ENCODE results near the gene DIAPH2. TPM values are rescaled to one million over a fixed set of nuclear protein-coding genes. Genes with fewer than 3 reads are reported as not detected.

DIAPH2 gene
- total RNA-seq, 2 donors from 2014 or later = 11.6 to 12.7 TPM

GRCh38 chrX:97517763-97518162 lies 833.1 kb downstream of the DIAPH2 start:
- no peak for TF ChIP-seq CTCF (IDR thresholded peaks at IDR 0.05)
- Histone ChIP-seq H3K36me3 (no peaks in the 10 kb centered on the region), H3K4me1 (no peaks in the 10 kb centered on the region), H3K4me3 (no peak overlapping the region), H3K9me3 (no peaks in the 10 kb centered on the region), H3K27ac (no peak overlapping the region), H3K27me3 (no peaks in the 10 kb centered on the region)
- no peak for DNase-seq (ENCODE audit: low spot score)

- no peaks in the 10 kb centered on the region for H3K4me1 ChIP-seq
- no peaks in the 10 kb centered on the region for H3K27me3 ChIP-seq
- H3K27ac ChIP-seq = no peak overlapping the region
- no peak for DNase-seq (ENCODE audit: low spot score)
- H3K4me3 ChIP-seq = no peak overlapping the region
- H3K36me3 ChIP-seq = no peaks in the 10 kb centered on the region
- no peaks in the 10 kb centered on the region for H3K9me3 ChIP-seq
- no peak for TF ChIP-seq CTCF (IDR thresholded peaks at IDR 0.05)
Observed at GRCh38 chrX:97522307-97522706, 837.7 kb downstream of the DIAPH2 start.

- DNase-seq (ENCODE audit: low spot score) = no peak
- Histone ChIP-seq H3K4me3 (no peak overlapping the region), H3K4me1 (no peaks in the 10 kb centered on the region), H3K36me3 (no peaks in the 10 kb centered on the region), H3K27me3 (no peaks in the 10 kb centered on the region), H3K27ac (no peak overlapping the region), H3K9me3 (no peaks in the 10 kb centered on the region)
- TF ChIP-seq CTCF (IDR thresholded peaks at IDR 0.05) = no peak
Observed at GRCh38 chrX:97524340-97524739, 839.7 kb downstream of the DIAPH2 start.

GRCh38 chrX:97524997-97525396 lies 840.4 kb downstream of the DIAPH2 start:
- TF ChIP-seq CTCF (IDR thresholded peaks at IDR 0.05) = no peak
- no peaks in the 10 kb centered on the region for H3K27me3 ChIP-seq

GRCh38 chrX:97525981-97526380 lies 841.3 kb downstream of the DIAPH2 start:
- Histone ChIP-seq H3K27me3 (no peaks in the 10 kb centered on the region), H3K4me3 (no peak overlapping the region), H3K27ac (no peak overlapping the region), H3K36me3 (no peaks in the 10 kb centered on the region), H3K4me1 (no peaks in the 10 kb centered on the region), H3K9me3 (peaks cover 1 to 15% of the 10 kb centered on the region in 2 donors)
- TF ChIP-seq CTCF (IDR thresholded peaks at IDR 0.05) = no peak
- DNase-seq (ENCODE audit: low spot score) = no peak

More at GRCh38 chrX:97524997-97525396, 840.4 kb downstream of the DIAPH2 start:
- Histone ChIP-seq H3K4me1 (no peaks in the 10 kb centered on the region), H3K27ac (no peak overlapping the region), H3K36me3 (no peaks in the 10 kb centered on the region), H3K9me3 (peaks cover 0 to 5% of the 10 kb centered on the region in 2 donors), H3K4me3 (no peak overlapping the region)
- DNase-seq (ENCODE audit: low spot score) = no peak

- no peak for DNase-seq (ENCODE audit: low spot score)
- Histone ChIP-seq H3K27me3 (no peaks in the 10 kb centered on the region), H3K27ac (no peak overlapping the region), H3K4me1 (no peaks in the 10 kb centered on the region), H3K36me3 (no peaks in the 10 kb centered on the region), H3K9me3 (peaks cover 4 to 22% of the 10 kb centered on the region in 2 donors), H3K4me3 (no peak overlapping the region)
- TF ChIP-seq CTCF (IDR thresholded peaks at IDR 0.05) = no peak
Observed at GRCh38 chrX:97527725-97528124, 843.1 kb downstream of the DIAPH2 start.
